Inferior parietal cortex (tissue), 1 donor: Measurements from ENCODE around the gene DCLK3.
A peak's percentile ranks its signal among the peaks of the same experiment; 100 is the strongest.

Source experiments
- DNase-seq: peaks from one replicate; pipeline ENCODE4 v3.0.0-alpha.2; 2016; ENCODE audit errors: extremely low spot score

Gene DCLK3

GRCh38 chr3:36769926-36770325, 5.6 kb upstream of the DCLK3 start:
- DNase-seq = no peak

DNA sequence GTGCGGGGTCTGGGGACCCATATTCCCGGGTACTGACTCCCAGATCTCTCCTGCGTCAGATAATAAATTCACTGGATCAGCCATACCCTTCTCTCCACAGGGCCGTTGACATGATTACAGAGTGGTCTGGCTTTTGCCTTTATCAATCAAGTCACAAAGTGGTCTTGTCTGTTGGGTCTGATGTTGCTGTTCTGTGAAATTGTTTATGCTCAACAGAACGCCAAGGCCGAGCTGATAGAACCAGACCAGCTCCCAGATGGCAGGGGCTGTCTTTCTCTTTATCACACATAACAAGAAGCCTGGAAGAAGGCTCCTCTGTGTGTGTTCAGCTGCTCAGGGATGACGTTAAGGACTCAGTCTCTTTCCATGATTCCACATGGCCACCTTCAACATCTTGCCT, 751 bp upstream of the DCLK3 start:
- no peak for DNase-seq

DNA sequence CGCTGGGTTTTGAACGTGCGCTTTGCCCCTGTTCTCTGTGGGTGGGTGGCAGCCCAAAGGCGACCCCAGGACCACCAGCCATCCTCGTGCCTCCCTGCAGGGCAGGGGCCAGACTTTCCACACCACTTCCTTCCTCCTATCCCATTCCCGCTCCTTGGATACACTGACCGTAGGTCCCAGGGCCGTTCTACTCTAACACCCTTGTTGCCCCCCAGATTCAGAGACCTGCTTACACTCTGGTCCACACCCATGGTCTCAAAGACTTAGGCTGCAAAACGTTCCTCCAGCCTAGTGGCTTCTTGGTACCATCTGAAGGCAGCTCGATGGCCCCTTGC, 318 bp upstream of the DCLK3 start:
- DNase-seq = no peak

DNA sequence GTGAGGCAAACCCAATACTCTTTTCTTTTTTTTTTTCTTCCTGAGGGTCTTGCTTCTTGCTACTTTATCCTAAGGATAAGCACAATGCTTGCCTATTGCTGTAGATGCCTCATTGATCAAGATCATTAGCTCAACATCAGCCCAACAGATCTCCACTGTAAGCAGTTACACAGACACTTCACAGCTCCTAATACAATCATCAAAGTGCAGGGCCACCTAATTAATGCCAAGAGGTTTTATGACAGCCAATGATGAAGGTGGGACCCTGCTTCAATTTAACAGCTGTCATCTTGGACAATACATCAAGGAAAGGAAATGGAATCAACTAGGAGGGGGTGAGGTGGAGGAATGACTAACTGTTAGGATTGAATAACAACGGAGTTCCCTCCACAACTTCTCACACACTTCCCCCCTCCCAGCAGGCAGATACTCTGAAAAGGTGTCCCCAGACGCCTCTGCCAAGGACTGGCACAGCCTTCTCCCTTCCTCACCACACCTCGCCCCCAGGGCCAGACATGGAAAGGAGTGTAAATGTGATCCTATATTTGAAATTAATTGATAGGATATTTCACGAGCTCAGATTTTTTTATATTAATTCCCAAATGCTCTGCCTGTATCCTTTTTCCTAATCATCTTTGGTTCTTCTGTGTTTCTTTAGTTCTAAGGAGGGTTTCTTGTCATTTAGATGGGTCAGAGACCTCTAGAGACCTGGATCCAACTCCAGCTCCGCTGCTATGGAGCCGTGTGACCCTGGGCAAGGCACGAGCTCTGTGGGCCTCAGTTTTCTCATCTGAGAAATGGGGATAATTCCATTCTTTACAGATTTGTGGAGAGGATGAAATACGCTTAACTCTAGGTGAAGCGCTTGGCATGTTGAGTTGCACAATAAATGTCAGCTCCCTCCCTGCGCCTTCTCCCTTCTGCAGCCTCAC, 1.2 kb downstream of the DCLK3 start:
- no peak for DNase-seq

DNA sequence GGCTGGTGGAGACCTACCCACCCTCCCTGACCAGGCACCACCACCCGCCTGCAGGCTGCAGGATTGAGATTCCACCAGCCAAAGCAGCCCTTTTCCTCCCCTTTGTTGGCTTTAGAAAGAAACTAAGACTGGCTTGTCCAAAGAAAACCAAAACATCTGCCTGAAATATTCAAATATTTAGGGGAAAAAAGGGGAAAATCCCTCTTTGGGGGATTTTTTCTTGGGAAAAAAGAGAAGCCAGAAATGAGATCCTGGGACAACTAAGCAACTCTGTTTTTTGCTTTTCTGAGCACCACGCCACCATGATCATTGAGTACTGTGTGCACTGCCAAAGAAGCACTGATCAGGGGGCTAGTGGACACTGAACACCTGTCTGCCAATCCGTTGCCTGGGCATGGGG, 2.6 kb downstream of the DCLK3 start:
- no peak for DNase-seq

DNA sequence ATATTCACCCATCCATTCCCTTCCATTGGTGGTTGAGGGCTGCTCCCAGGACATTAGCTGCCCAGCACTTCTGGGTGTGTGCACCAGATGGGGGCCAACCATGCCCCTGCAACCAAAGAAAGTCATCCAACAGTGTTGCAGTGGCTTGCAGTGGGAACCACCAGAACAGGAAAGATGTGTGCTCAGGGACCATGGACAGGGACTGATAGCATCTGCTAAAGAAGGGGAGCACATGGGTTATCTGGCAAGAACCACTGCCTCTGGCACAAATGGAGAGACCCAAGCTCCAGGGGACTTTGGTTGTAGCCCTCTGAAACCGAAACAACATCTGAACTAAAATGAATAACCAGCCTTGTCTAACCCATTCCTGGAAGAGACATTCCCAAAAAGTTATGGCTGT, 8.1 kb downstream of the DCLK3 start:
- DNase-seq = no peak

DNA sequence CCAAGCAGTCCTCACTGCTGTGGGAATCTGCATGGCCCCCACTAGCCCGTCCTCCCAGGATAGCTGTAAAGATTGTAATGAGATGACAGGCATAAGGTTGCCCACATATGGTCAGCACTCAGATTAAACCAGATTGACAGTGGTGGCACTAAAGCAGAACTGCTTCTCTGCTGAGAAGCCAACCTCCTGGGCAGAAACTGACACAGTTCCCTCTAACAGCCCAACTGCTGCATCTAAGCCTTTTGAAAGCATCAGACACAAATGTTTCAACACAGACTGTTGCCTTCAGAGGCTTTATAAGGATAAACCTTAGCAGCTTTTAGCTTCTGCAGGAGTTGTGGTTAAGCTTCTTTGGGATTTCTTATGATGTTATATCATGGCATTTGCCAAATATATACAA, 13.0 kb downstream of the DCLK3 start:
- no peak for DNase-seq

DNA sequence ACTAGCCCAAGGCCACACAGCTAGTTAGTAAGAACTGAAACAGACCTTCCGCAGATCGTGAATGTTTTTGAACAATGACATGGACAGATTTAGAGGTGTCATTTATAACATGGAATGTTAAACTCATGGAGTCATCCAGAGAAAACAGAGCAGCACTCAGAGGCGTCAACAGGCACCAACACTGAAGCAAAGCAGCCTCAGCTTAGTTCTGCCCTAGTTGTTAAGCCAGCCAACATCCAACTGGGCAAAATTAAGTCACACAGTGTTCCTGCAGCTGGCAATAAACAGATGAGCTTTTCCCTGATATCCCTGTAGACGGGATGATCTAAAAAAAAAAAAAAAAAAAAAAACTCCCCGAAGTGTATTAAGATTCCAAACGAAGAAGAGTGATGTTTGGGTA, 13.6 kb downstream of the DCLK3 start:
- no peak for DNase-seq

GRCh38 chr3:36744763-36745162, 19.6 kb downstream of the DCLK3 start:
- no peak for DNase-seq

- no peak for DNase-seq
Measured at GRCh38 chr3:36743826-36744225, 20.5 kb downstream of the DCLK3 start.

DNA sequence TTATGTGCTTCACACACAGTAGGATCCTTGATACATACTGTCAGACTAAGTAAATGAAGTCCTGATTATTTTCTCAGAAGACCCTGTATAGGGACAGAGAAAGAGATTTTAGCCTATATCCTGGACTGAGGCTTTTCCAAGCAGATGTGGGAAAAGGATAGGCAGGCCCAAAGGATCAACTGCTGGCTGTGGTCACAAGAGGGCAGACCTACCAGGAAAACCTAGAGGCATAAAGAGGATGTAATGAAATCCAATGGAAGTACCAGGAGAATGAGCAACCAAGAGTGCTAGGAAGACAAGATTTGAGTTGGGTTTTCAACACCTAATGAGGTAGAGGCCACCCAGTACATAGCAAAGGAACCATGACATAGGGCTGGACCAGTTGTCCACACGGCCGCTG, 23.1 kb downstream of the DCLK3 start:
- DNase-seq = no peak

DNA sequence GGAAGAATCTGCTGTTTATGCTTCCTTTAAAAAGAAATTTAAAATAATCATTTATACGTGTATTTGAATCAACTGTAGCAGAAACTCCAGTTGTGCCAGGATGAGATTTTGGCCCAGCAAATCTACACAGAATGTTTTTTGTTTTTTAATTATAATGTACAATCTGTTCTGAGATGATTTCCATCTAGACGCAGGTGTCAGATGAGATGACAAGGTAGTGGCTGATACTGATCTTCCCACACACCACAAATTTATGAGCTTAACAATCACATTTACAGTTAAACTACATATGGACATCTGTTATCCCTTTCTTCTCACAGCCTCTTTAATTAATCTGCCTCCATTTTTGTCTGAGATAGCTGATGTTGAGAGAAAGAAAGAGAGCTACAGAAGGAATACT, 23.6 kb downstream of the DCLK3 start:
- DNase-seq = no peak

- DNase-seq = no peak
Measured at GRCh38 chr3:36738702-36739101, 25.7 kb downstream of the DCLK3 start.

GRCh38 chr3:36736301-36736700, 28.1 kb downstream of the DCLK3 start:
- no peak for DNase-seq

DNA sequence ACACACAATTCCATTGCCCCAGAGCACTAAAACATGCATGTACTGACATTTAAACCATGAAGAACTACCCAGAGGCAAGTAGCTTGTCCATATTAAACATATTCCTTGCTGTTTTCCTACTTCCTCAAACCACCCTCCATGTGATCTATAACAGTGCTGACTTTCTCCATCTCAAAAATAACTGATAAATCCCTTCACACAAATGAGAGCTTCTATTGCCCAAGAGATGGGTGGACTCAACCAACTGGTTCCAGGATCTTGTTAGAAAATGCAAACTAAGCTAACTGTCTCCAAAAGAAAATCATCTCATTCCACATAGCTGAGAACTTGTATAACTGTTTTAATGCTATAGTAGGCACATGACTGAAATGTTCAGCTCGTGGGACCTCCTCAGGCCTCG, 29.6 kb downstream of the DCLK3 start:
- no peak for DNase-seq

DNA sequence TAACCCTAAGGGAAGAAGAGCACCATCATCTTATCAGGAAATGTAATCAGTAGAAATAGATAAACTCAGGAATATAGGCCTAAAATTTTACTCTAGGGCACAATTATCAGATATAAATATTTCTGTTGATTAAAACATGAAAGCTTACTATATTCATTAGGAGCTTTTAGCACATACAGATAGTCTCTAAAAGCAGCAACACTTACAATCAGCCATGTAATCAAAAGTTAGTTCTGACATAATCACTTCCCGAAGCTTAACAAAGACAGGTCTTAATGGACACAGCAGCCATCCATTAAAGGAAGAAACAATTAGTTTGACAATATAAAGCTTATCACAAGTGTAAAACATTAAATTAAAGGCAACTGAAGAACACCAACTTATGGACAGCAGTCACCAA, 30.6 kb downstream of the DCLK3 start:
- no peak for DNase-seq

- no peak for DNase-seq
Measured at GRCh38 chr3:36733162-36733696, 31.1 kb downstream of the DCLK3 start.

GRCh38 chr3:36730966-36731365, 33.4 kb downstream of the DCLK3 start:
- no peak for DNase-seq

- DNase-seq = peak; percentile 74
Measured at GRCh38 chr3:36729204-36730056, 34.9 kb downstream of the DCLK3 start.

- no peak for DNase-seq
Measured at GRCh38 chr3:36714343-36715086, 49.8 kb downstream of the DCLK3 start.

- DNase-seq = no peak
Measured at GRCh38 chr3:36713904-36714303, 50.4 kb downstream of the DCLK3 start.

GRCh38 chr3:36710606-36711005, 53.7 kb downstream of the DCLK3 start:
- no peak for DNase-seq
